ENCODE results near the gene XRCC1.

DNA sequence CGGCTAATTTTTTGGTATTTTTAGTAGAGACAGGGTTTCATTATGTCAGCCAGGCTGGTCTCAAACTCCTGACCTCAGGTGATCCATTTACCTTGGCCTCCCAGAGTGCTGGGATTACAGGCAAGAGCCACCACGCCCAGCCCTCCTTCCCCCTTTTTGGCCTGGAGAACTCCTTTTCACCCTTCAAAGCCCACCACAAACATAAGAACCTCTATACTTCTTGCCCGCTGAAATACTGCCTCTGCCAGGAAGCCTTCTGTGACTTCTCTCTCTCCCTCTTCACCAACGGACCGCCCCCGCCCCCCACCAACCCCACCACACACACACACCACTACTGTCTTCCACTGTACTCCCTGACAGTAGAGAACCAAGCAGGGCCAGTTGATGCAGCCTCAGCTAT is 41.6 kb upstream of the XRCC1 start:
- TF ChIP-seq POLR2AphosphoS5 (IDR thresholded peaks at IDR 0.05; ENCODE audit: low read depth) = no peak
- TF ChIP-seq, protein P1, sequence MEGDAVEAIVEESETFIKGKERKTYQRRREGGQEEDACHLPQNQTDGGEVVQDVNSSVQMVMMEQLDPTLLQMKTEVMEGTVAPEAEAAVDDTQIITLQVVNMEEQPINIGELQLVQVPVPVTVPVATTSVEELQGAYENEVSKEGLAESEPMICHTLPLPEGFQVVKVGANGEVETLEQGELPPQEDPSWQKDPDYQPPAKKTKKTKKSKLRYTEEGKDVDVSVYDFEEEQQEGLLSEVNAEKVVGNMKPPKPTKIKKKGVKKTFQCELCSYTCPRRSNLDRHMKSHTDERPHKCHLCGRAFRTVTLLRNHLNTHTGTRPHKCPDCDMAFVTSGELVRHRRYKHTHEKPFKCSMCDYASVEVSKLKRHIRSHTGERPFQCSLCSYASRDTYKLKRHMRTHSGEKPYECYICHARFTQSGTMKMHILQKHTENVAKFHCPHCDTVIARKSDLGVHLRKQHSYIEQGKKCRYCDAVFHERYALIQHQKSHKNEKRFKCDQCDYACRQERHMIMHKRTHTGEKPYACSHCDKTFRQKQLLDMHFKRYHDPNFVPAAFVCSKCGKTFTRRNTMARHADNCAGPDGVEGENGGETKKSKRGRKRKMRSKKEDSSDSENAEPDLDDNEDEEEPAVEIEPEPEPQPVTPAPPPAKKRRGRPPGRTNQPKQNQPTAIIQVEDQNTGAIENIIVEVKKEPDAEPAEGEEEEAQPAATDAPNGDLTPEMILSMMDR (IDR thresholded peaks at IDR 0.05; ENCODE audit: insufficient read depth, low read length) = no peak

All from HL-60 (cell line).